Natural killer cell treated with Interleukin-12 subunit alpha and Interleukin-12 subunit beta and Interleukin-15 and Interleukin-18, amount 100 ng/mL, for 72 hours (primary cell): ENCODE data around the gene SMIM1. TPM values are rescaled to one million over a fixed set of nuclear protein-coding genes. Genes with fewer than 3 reads are reported as not detected.

Experiments used
- ATAC-seq, 2 donors: fragments of 150-1000 bp; cut with Tn5 transposase in 1 of 2; sonication (Bioruptor Pico), chemical (Tn5 transposase) in 1 of 2; 2 replicates each; pipeline ENCODE4 v1.10.0; 2021
- DNase-seq: peaks from one replicate; pipeline ENCODE4 v3.0.0; 2022; ENCODE audit warnings: low spot score
- H3K27ac Mint-ChIP-seq, 2 donors: 1 replicate in 1 of 2; 2 replicates in 1 of 2; pipeline ENCODE4 v1.8.0; 2022; ENCODE audit warnings: mixed read lengths in 2 of 2, mild to moderate bottlenecking in 1 of 2, moderate library complexity in 1 of 2
- H3K27me3 Mint-ChIP-seq, 2 donors: 1 replicate in 1 of 2; 2 replicates in 1 of 2; pipeline ENCODE4 v1.8.0; 2022; ENCODE audit warnings: mixed read lengths in 2 of 2
- H3K36me3 Mint-ChIP-seq: one replicate; pipeline ENCODE4 v1.8.0; 2022; ENCODE audit warnings: mixed read lengths
- H3K4me1 Mint-ChIP-seq, 2 donors: 1 replicate in 1 of 2; 2 replicates in 1 of 2; pipeline ENCODE4 v1.8.0; 2022; ENCODE audit warnings: low read depth in 2 of 2, mixed read lengths in 2 of 2, mild to moderate bottlenecking in 1 of 2
- H3K4me3 Mint-ChIP-seq: one replicate; pipeline ENCODE4 v1.8.0; 2022; ENCODE audit warnings: mixed read lengths
- H3K9me3 Mint-ChIP-seq: 2 replicates; pipeline ENCODE4 v1.8.0; 2022; ENCODE audit warnings: mixed read lengths
- total RNA-seq, 2 donors: library from RNA; stranded (reverse); gene quantifications; one replicate each; pipeline ENCODE4 v1.2.3, GENCODE V29; 2022

SMIM1 gene
- total RNA-seq, 2 donors from 2014 or later: not detected

GRCh38 chr1:3783651-3784474 lies 11.3 kb downstream of the SMIM1 start:
- H3K4me3 Mint-ChIP-seq: no peak overlapping the region
- DNase-seq (no peak), ATAC-seq (no peak)
- peaks cover 12% of the 10 kb centered on the region for H3K36me3 Mint-ChIP-seq
- no peaks in the 10 kb centered on the region for H3K9me3 Mint-ChIP-seq
- peaks cover 14 to 20% of the 10 kb centered on the region in 2 donors for H3K4me1 Mint-ChIP-seq
- H3K27me3 Mint-ChIP-seq: no peaks in the 10 kb centered on the region
- no peak overlapping the region for H3K27ac Mint-ChIP-seq

- Mint-ChIP-seq H3K27ac (no peak overlapping the region), H3K4me1 (peaks cover 19 to 20% of the 10 kb centered on the region in 2 donors), H3K4me3 (no peak overlapping the region), H3K27me3 (no peaks in the 10 kb centered on the region), H3K9me3 (no peaks in the 10 kb centered on the region), H3K36me3 (peaks cover 8% of the 10 kb centered on the region)
- ATAC-seq (no peak), DNase-seq (no peak)
Observed at GRCh38 chr1:3785045-3785444, 12.5 kb downstream of the SMIM1 start.

GRCh38 chr1:3785456-3786157 lies 13.1 kb downstream of the SMIM1 start:
- peaks cover 5% of the 10 kb centered on the region for H3K36me3 Mint-ChIP-seq
- H3K9me3 Mint-ChIP-seq: no peaks in the 10 kb centered on the region
- H3K27ac Mint-ChIP-seq: no peak overlapping the region
- DNase-seq: no peak
- H3K4me1 Mint-ChIP-seq: peaks cover 19 to 20% of the 10 kb centered on the region in 2 donors
- no peak overlapping the region for H3K4me3 Mint-ChIP-seq
- no peak for ATAC-seq
- no peaks in the 10 kb centered on the region for H3K27me3 Mint-ChIP-seq

- Mint-ChIP-seq H3K4me1 (peaks cover 20 to 23% of the 10 kb centered on the region in 2 donors), H3K36me3 (peaks cover 5% of the 10 kb centered on the region), H3K9me3 (no peaks in the 10 kb centered on the region), H3K27me3 (no peaks in the 10 kb centered on the region), H3K4me3 (peak overlapping the region; percentile 52), H3K27ac (peak overlapping the region; percentile 60 to 64)
- DNase-seq (no peak), ATAC-seq (no peak)
Observed at GRCh38 chr1:3786468-3787348, 14.2 kb downstream of the SMIM1 start.

- peak; percentile 69 to 94 for ATAC-seq
- H3K27ac Mint-ChIP-seq: peak overlapping the region; percentile 60 to 64
- peak overlapping the region; percentile 52 for H3K4me3 Mint-ChIP-seq
- no peaks in the 10 kb centered on the region for H3K27me3 Mint-ChIP-seq
- H3K36me3 Mint-ChIP-seq: peaks cover 5% of the 10 kb centered on the region
- DNase-seq: no peak
- H3K4me1 Mint-ChIP-seq: peaks cover 20 to 25% of the 10 kb centered on the region in 2 donors
- H3K9me3 Mint-ChIP-seq: no peaks in the 10 kb centered on the region
Observed at GRCh38 chr1:3787349-3787715, 14.8 kb downstream of the SMIM1 start.

GRCh38 chr1:3787745-3788605 lies 15.4 kb downstream of the SMIM1 start:
- Mint-ChIP-seq H3K4me1 (peaks cover 24 to 29% of the 10 kb centered on the region in 2 donors), H3K9me3 (no peaks in the 10 kb centered on the region), H3K36me3 (peaks cover 5% of the 10 kb centered on the region), H3K27ac (peak overlapping the region in 1 of 2 donors; percentile 64), H3K4me3 (peak overlapping the region; percentile 52), H3K27me3 (no peaks in the 10 kb centered on the region)
- DNase-seq (no peak), ATAC-seq (peak in 1 of 2 donors; percentile 48)

GRCh38 chr1:3788756-3789420 lies 16.3 kb downstream of the SMIM1 start:
- Mint-ChIP-seq H3K36me3 (peaks cover 5% of the 10 kb centered on the region), H3K4me3 (no peak overlapping the region), H3K27me3 (no peaks in the 10 kb centered on the region), H3K4me1 (peaks cover 33% of the 10 kb centered on the region in 2 donors), H3K9me3 (no peaks in the 10 kb centered on the region), H3K27ac (no peak overlapping the region)
- ATAC-seq (no peak), DNase-seq (no peak)

GRCh38 chr1:3789421-3790300 lies 17.1 kb downstream of the SMIM1 start:
- H3K9me3 Mint-ChIP-seq: no peaks in the 10 kb centered on the region
- ATAC-seq (no peak), DNase-seq (no peak)
- no peak overlapping the region for H3K4me3 Mint-ChIP-seq
- peaks cover 5% of the 10 kb centered on the region for H3K36me3 Mint-ChIP-seq
- no peaks in the 10 kb centered on the region for H3K27me3 Mint-ChIP-seq
- no peak overlapping the region for H3K27ac Mint-ChIP-seq
- H3K4me1 Mint-ChIP-seq: peaks cover 33 to 37% of the 10 kb centered on the region in 2 donors

- H3K36me3 Mint-ChIP-seq: peaks cover under 1% of the 10 kb centered on the region
- DNase-seq (no peak), ATAC-seq (no peak)
- H3K27ac Mint-ChIP-seq: no peak overlapping the region
- no peaks in the 10 kb centered on the region for H3K27me3 Mint-ChIP-seq
- no peak overlapping the region for H3K4me3 Mint-ChIP-seq
- H3K9me3 Mint-ChIP-seq: no peaks in the 10 kb centered on the region
- peaks cover 38 to 43% of the 10 kb centered on the region in 2 donors for H3K4me1 Mint-ChIP-seq
Observed at GRCh38 chr1:3790500-3790923, 18.0 kb downstream of the SMIM1 start.

- DNase-seq: no peak
- Mint-ChIP-seq H3K9me3 (no peaks in the 10 kb centered on the region), H3K27me3 (no peaks in the 10 kb centered on the region), H3K4me3 (no peak overlapping the region), H3K27ac (no peak overlapping the region), H3K4me1 (peaks cover 38 to 44% of the 10 kb centered on the region in 2 donors), H3K36me3 (no peaks in the 10 kb centered on the region)
- ATAC-seq: no peak
Observed at GRCh38 chr1:3790952-3791351, 18.4 kb downstream of the SMIM1 start.

- Mint-ChIP-seq H3K27ac (peak overlapping the region; percentile 46 to 81), H3K4me3 (peak overlapping the region; percentile 88), H3K9me3 (peaks cover 3% of the 10 kb centered on the region), H3K36me3 (no peaks in the 10 kb centered on the region), H3K4me1 (peaks cover 27 to 32% of the 10 kb centered on the region in 2 donors), H3K27me3 (peaks cover 0 to 3% of the 10 kb centered on the region in 2 donors)
- no peak for DNase-seq
- peak in 1 of 2 donors; percentile 55 for ATAC-seq
Observed at GRCh38 chr1:3795453-3796214, 23.1 kb downstream of the SMIM1 start.
